Fibroblast of pulmonary artery (primary cell): ENCODE measurements around the gene CLTCL1.
A peak's percentile ranks its signal among the peaks of the same experiment; 100 is the strongest.

Experiments
- DNase-seq: peaks from one replicate; pipeline ENCODE4 v3.0.0-alpha.2; 2010; ENCODE audit warnings: low read depth
- H3K4me3 ChIP-seq: replicated peaks from 2 replicates; pipeline ENCODE4 v1.5.1; 2011; ENCODE audit warnings: low read depth, mild to moderate bottlenecking, control low read depth, low read length, moderate library complexity
- CTCF ChIP-seq: IDR thresholded peaks from 2 replicates; pipeline ENCODE4 v1.5.1; 2011; ENCODE audit warnings: mild to moderate bottlenecking, control low read depth, low read length, inconsistent platforms; ENCODE audit errors: missing control alignments

CLTCL1 gene

GRCh38 chr22:19179497-19180048, 111.9 kb downstream of the CLTCL1 start:
- peak overlapping the region; percentile 58 for H3K4me3 ChIP-seq
- peak; percentile 73 for TF ChIP-seq CTCF
- DNase-seq, result peak; percentile 89

- H3K4me3 ChIP-seq, result peak within 1 kb of the TSS; percentile 66
- TF ChIP-seq CTCF, result no peak
- peak; percentile 85 for DNase-seq
These were observed 112.6 kb downstream of the CLTCL1 start, which contains the start of gene SLC25A1 for GRCh38 chr22:19178657-19179496. Gene SLC25A1, minus strand, starts transcription at chr22:19178736. Its CDS starts 63 bp downstream, at chr22:19178673.

GRCh38 chr22:19178065-19178656, 113.4 kb downstream of the CLTCL1 start:
- no peak for DNase-seq
- H3K4me3 ChIP-seq, result peak overlapping the region; percentile 66
- TF ChIP-seq CTCF, result no peak

- no peak for TF ChIP-seq CTCF
- H3K4me3 ChIP-seq, result peak overlapping the region; percentile 66
- no peak for DNase-seq
These were observed 114.1 kb downstream of the CLTCL1 start for GRCh38 chr22:19177164-19178064.

GRCh38 chr22:19176732-19177131, 114.8 kb downstream of the CLTCL1 start:
- TF ChIP-seq CTCF, result no peak
- peak overlapping the region; percentile 66 for H3K4me3 ChIP-seq
- no peak for DNase-seq

GRCh38 chr22:19176175-19176643, 115.3 kb downstream of the CLTCL1 start:
- no peak overlapping the region for H3K4me3 ChIP-seq
- TF ChIP-seq CTCF, result no peak
- DNase-seq, result no peak
